Mammary epithelial cell (primary cell): Measurements from ENCODE around the gene PELI2.

Experiments
- EZH2 ChIP-seq: IDR thresholded peaks from 2 replicates; pipeline ENCODE4 v1.6.1; 2012; ENCODE audit warnings: low read length, inconsistent platforms, borderline replicate concordance
- TF ChIP-seq, protein P1 (sequence below), 2 donors: IDR thresholded peaks in 1 of 2; conservative IDR thresholded peaks in 1 of 2; 2 replicates each; pipeline ENCODE4 v1.5.1; 2011 to 2012; ENCODE audit warnings: inconsistent platforms in 2 of 2, low read length in 2 of 2, mild to moderate bottlenecking in 2 of 2, control low read depth in 1 of 2, low read depth in 1 of 2; ENCODE audit not compliant: insufficient read depth in 1 of 2; ENCODE audit errors: extremely low read depth in 1 of 2

DNA sequence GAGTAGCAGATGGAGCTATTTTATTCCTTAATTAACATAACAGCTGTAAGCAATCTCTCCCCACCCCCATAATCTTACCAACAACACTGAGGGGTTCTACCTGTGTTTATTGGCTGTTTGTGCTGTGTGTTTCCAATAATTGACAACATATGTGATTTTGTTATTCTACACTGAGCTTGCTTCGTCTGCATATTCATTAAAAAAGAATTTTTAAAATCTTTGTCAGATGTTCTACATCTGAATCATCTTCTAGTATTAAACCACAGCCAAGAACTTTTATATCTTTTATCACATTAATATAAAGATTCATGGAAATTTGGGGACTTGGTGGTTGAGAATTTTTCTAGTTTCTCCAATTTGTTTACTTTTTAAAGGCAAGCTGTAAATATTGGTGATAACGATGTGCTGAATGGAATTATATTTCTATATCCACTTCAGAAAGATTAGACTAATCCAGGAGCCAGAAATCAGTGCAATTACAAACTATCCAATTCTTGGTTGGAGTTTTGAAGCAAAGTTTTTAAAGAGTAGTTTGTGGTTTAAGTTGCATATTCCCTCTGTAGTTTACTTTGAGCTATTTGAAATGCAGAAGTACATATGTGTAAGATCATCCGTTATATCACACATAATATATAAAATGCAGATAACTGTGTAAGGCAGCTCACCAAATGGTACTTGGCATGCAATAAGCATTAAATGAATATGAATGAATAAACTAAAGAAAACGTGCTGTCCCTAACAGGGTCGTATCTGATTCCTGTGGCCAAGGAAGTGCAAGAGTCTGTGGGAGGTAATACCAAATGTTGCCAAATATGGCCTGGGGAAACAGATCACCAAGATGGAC lies 206.9 kb downstream of the PELI2 start:
- TF ChIP-seq, protein P1, sequence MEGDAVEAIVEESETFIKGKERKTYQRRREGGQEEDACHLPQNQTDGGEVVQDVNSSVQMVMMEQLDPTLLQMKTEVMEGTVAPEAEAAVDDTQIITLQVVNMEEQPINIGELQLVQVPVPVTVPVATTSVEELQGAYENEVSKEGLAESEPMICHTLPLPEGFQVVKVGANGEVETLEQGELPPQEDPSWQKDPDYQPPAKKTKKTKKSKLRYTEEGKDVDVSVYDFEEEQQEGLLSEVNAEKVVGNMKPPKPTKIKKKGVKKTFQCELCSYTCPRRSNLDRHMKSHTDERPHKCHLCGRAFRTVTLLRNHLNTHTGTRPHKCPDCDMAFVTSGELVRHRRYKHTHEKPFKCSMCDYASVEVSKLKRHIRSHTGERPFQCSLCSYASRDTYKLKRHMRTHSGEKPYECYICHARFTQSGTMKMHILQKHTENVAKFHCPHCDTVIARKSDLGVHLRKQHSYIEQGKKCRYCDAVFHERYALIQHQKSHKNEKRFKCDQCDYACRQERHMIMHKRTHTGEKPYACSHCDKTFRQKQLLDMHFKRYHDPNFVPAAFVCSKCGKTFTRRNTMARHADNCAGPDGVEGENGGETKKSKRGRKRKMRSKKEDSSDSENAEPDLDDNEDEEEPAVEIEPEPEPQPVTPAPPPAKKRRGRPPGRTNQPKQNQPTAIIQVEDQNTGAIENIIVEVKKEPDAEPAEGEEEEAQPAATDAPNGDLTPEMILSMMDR (conservative IDR thresholded peaks at IDR 0.05 in 1 of 2, IDR thresholded peaks at IDR 0.05 in 1 of 2; ENCODE audit: extremely low read depth in 1 of 2, insufficient read depth in 1 of 2, low read depth in 1 of 2, low read length in 2 of 2), result no peak
- TF ChIP-seq EZH2, result no peak
